Stimulated activated effector memory CD8-positive, alpha-beta T cell treated with anti-CD3 and anti-CD28 coated beads, Interleukin-12 subunit alpha, Interleukin-12 subunit beta, amount 100 ng/mL, for 72 hours (primary cell): ENCODE results near the gene FCN2.

Source experiments
- ATAC-seq: fragments of 150-1000 bp; cut with Tn5 transposase; 2 replicates; pipeline ENCODE4 v1.10.0; 2021
- DNase-seq, 2 donors: peaks; one replicate each; pipeline ENCODE4 v3.0.0; 2021 to 2022; ENCODE audit warnings: low spot score in 2 of 2
- H3K27ac Mint-ChIP-seq: one replicate; pipeline ENCODE4 v1.8.0; 2022; ENCODE audit warnings: mild to moderate bottlenecking, mixed read lengths
- H3K36me3 Mint-ChIP-seq: one replicate; pipeline ENCODE4 v1.8.0; 2022; ENCODE audit warnings: mild to moderate bottlenecking, mixed read lengths
- H3K4me1 Mint-ChIP-seq: one replicate; pipeline ENCODE4 v1.8.0; 2022; ENCODE audit warnings: mixed read lengths
- H3K4me3 Mint-ChIP-seq: one replicate; pipeline ENCODE4 v1.8.0; 2022; ENCODE audit warnings: mild to moderate bottlenecking, mixed read lengths
- H3K9me3 Mint-ChIP-seq: one replicate; pipeline ENCODE4 v1.8.0; 2022; ENCODE audit warnings: mixed read lengths

FCN2 gene

DNA sequence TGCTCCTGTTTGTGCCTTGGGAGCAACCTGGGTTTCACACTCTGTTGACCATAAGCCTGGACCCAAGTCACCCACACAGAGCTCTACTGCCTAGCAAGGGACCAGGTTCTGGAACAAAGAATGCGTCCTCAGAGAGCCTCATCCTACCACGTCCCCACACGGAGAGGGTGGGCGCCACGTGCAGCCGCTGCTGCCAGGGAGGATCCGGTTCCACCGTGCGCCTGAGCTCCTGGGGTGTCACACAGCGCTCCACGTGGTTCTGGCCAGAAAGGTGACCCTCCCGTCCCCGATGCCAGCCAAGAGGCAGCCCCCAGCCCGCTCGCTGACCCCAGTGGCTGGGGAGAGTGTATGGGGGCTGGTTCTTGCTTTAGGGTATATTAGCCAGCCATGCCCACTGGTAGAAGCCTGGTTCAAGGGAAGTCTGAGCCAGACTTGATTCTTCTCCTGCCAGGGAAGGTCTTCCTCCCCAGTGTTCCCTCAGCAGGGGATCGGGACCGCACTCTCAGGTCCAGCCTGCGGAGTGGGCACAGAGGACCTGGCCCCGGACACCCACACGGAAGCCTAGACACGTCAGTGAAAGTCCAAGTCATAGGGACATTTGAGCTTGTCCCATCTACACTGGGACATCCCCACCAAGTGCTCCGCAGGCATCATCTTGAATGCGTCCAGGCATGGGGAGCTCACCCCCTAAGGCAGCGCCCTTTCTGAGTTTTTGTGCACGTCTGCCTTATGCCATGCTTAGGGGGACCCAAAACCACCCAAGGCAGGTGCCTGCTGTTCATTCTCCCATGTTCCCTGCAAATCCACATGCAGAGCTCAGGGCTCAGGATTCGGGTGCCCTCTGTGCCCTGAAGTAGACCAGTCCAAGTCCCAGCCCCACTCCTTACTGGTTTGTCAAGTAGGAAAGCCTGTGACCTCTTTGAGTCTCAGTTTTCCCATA is 34.7 kb downstream of the FCN2 start:
- H3K4me1 Mint-ChIP-seq, result no peaks in the 10 kb centered on the region
- H3K9me3 Mint-ChIP-seq, result peaks cover 6% of the 10 kb centered on the region
- no peaks in the 10 kb centered on the region for H3K36me3 Mint-ChIP-seq
- ATAC-seq (no peak), DNase-seq (no peak)
- H3K27ac Mint-ChIP-seq, result no peak overlapping the region
- H3K4me3 Mint-ChIP-seq, result no peak overlapping the region

GRCh38 chr9:134916161-134916665 is 35.6 kb downstream of the FCN2 start:
- peaks cover 6% of the 10 kb centered on the region for H3K9me3 Mint-ChIP-seq
- no peaks in the 10 kb centered on the region for H3K36me3 Mint-ChIP-seq
- no peak overlapping the region for H3K4me3 Mint-ChIP-seq
- DNase-seq (no peak), ATAC-seq (no peak)
- no peak overlapping the region for H3K27ac Mint-ChIP-seq
- H3K4me1 Mint-ChIP-seq, result no peaks in the 10 kb centered on the region

- Mint-ChIP-seq H3K27ac (no peak within 1 kb of the TSS), H3K9me3 (peaks cover 6% of the 10 kb centered on the region), H3K4me1 (no peaks in the 10 kb centered on the region), H3K36me3 (no peaks in the 10 kb centered on the region), H3K4me3 (no peak within 1 kb of the TSS)
- ATAC-seq (no peak), DNase-seq (no peak)
Measured at GRCh38 chr9:134917431-134918373, 37.1 kb downstream of the FCN2 start, which contains the start of gene FCN1. Gene FCN1 (minus strand): TSS chr9:134917912. CDS start chr9:134917871, 41 bp downstream.

- Mint-ChIP-seq H3K9me3 (peaks cover 6% of the 10 kb centered on the region), H3K4me1 (no peaks in the 10 kb centered on the region), H3K27ac (no peak overlapping the region), H3K4me3 (no peak overlapping the region), H3K36me3 (no peaks in the 10 kb centered on the region)
- ATAC-seq (no peak), DNase-seq (no peak)
Measured at GRCh38 chr9:134918646-134919045, 38.0 kb downstream of the FCN2 start.

DNA sequence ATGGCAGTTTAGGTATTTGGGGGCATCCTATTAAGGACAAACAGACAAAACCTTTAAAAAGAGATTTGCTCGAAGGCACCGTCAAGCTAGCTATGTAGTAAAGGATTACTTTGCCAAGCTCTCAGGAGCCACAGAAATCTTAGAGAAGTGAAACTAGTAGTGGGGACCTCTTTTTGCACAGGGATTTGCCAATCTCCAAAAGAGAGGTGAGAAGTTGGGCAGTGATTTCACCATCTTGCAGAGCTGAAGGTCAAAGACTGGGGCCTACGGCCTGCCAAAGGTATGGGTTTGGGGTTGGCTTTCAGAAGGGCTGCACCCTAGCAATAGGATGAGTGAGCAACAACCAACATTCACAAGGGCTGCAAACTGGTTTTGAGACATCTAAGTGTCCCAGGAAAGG is 38.7 kb downstream of the FCN2 start:
- no peak overlapping the region for H3K4me3 Mint-ChIP-seq
- no peak for DNase-seq
- H3K27ac Mint-ChIP-seq, result no peak overlapping the region
- ATAC-seq, result no peak
- H3K9me3 Mint-ChIP-seq, result peaks cover 6% of the 10 kb centered on the region
- no peaks in the 10 kb centered on the region for H3K36me3 Mint-ChIP-seq
- H3K4me1 Mint-ChIP-seq, result no peaks in the 10 kb centered on the region

DNA sequence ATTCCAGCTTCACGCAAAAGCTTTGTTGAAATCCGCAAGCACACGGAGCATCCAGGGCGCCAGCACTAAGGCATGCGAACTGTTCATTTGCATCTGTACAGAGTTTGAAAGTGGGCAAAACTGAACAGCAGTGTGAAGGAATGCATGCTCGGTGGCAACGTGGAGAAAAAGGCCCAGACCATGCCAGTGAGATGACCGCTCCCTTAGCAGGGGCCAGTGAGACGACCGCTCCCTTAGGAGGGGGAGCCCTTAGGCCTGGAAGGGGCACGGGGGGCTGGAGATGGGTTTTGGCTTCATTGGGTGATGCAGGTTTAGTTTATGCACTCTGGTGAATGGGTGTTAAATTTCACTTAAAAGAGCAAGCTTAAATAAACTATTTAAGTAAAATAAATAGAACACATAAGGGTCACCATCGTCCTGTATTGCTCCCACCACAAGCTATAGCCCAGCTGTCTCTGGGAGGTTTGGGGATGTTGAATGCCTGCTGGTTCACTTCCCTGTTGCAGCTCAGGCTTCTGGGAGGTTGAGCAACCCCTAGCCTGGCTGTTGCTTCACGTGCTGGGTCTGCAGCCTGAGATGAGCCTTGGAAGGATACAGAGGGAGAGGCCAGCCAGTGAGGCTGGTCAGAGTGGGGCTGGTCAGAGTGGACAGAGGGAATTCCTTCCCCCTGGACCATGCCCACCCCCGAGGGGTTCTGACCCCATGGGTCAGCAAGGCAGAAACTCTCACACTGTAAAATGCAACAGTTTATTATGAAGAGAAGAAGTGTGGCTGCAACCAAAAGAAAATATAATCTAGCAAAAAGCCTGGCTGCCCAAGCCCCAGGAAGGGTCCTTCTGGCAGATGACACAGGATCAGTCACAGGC is 41.7 kb downstream of the FCN2 start:
- no peaks in the 10 kb centered on the region for H3K36me3 Mint-ChIP-seq
- H3K4me1 Mint-ChIP-seq, result no peaks in the 10 kb centered on the region
- ATAC-seq (no peak), DNase-seq (no peak)
- no peak overlapping the region for H3K27ac Mint-ChIP-seq
- peaks cover 6% of the 10 kb centered on the region for H3K9me3 Mint-ChIP-seq
- H3K4me3 Mint-ChIP-seq, result no peak overlapping the region

- peaks cover 6% of the 10 kb centered on the region for H3K9me3 Mint-ChIP-seq
- no peak overlapping the region for H3K4me3 Mint-ChIP-seq
- DNase-seq (no peak), ATAC-seq (no peak)
- no peaks in the 10 kb centered on the region for H3K4me1 Mint-ChIP-seq
- no peaks in the 10 kb centered on the region for H3K36me3 Mint-ChIP-seq
- H3K27ac Mint-ChIP-seq, result no peak overlapping the region
Measured at GRCh38 chr9:134922932-134923240, 42.3 kb downstream of the FCN2 start.

GRCh38 chr9:134923466-134923865 is 42.9 kb downstream of the FCN2 start:
- Mint-ChIP-seq H3K36me3 (no peaks in the 10 kb centered on the region), H3K4me3 (no peak overlapping the region)

GRCh38 chr9:134925011-134925511 is 44.5 kb downstream of the FCN2 start:
- DNase-seq, result no peak
- no peaks in the 10 kb centered on the region for H3K4me1 Mint-ChIP-seq
- H3K27ac Mint-ChIP-seq, result no peak overlapping the region

More at GRCh38 chr9:134923466-134923865, 42.9 kb downstream of the FCN2 start:
- Mint-ChIP-seq H3K9me3 (peaks cover 5% of the 10 kb centered on the region), H3K4me1 (no peaks in the 10 kb centered on the region), H3K27ac (no peak overlapping the region)
- no peak for DNase-seq
- ATAC-seq, result no peak

GRCh38 chr9:134928436-134929192 is 48.0 kb downstream of the FCN2 start:
- Mint-ChIP-seq H3K36me3 (no peaks in the 10 kb centered on the region), H3K4me1 (no peaks in the 10 kb centered on the region)
- no peak for ATAC-seq

More at GRCh38 chr9:134925011-134925511, 44.5 kb downstream of the FCN2 start:
- no peak overlapping the region for H3K4me3 Mint-ChIP-seq
- H3K9me3 Mint-ChIP-seq, result no peaks in the 10 kb centered on the region
- H3K36me3 Mint-ChIP-seq, result no peaks in the 10 kb centered on the region
- ATAC-seq, result no peak

GRCh38 chr9:134929193-134930158 is 48.9 kb downstream of the FCN2 start:
- Mint-ChIP-seq H3K27ac (no peak overlapping the region), H3K4me1 (no peaks in the 10 kb centered on the region), H3K4me3 (no peak overlapping the region), H3K36me3 (no peaks in the 10 kb centered on the region), H3K9me3 (no peaks in the 10 kb centered on the region)
- ATAC-seq, result peak; percentile 27
- no peak for DNase-seq

More at GRCh38 chr9:134928436-134929192, 48.0 kb downstream of the FCN2 start:
- Mint-ChIP-seq H3K4me3 (no peak overlapping the region), H3K9me3 (no peaks in the 10 kb centered on the region), H3K27ac (no peak overlapping the region)
- no peak for DNase-seq

DNA sequence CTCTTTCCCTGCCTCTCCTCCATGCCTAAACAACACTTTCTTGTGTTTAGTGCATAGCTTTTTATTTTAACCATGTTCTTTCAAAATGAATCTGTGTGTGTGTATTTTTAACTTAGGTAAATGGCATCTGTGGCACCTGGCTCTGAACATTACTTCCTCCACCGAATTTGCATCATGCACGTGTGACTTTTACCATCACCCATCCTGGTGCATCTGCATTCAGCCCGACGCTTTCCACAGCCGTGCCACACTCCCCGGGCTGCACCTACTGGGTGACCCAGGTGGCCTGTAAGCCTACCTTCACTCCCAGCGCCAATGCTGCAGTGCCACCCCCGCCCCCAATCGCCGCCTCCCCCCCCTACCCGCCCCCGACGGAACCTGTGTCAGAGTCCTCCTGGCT is 49.8 kb downstream of the FCN2 start:
- Mint-ChIP-seq H3K27ac (no peak overlapping the region), H3K4me1 (no peaks in the 10 kb centered on the region), H3K9me3 (no peaks in the 10 kb centered on the region), H3K4me3 (no peak overlapping the region), H3K36me3 (no peaks in the 10 kb centered on the region)
- ATAC-seq, result no peak
- DNase-seq, result no peak

DNA sequence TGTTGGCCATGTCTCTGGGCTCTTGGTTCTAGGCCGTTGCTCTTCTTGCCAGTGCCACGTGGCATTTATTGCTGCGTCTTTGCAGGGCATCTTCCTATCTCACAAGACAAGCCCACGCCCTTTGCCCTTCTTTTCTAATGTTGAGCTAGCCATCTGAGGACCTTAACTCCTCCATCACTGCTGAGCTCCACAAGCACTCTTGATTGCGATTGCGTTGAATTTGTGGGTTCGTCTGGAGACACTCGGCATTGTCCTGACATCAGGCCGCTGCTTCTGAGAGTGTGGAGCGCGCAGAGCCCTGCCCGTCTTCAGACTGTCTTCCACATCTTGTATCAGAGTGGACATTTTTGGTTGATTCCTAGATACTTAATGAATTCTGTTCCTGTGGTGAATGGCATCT is 51.6 kb downstream of the FCN2 start:
- ATAC-seq (no peak), DNase-seq (no peak)
- no peak overlapping the region for H3K4me3 Mint-ChIP-seq
- no peaks in the 10 kb centered on the region for H3K4me1 Mint-ChIP-seq
- no peak overlapping the region for H3K27ac Mint-ChIP-seq
- H3K36me3 Mint-ChIP-seq, result no peaks in the 10 kb centered on the region
- H3K9me3 Mint-ChIP-seq, result no peaks in the 10 kb centered on the region
